Adipocyte (in vitro differentiated cells): ENCODE measurements around the gene PGK2.

Source experiments
- DNase-seq: peaks from one replicate; pipeline ENCODE4 v3.0.0-alpha.2; 2015; ENCODE audit warnings: low read depth
- H3K27me3 ChIP-seq: replicated peaks from 2 replicates; pipeline ENCODE4 v1.7.0; 2013; ENCODE audit warnings: mild to moderate bottlenecking, low read length, moderate library complexity; ENCODE audit not compliant: control insufficient read depth, insufficient read depth
- H3K36me3 ChIP-seq: 2 replicates; pipeline ENCODE4 v1.7.0; 2013; ENCODE audit warnings: low read length, mild to moderate bottlenecking, moderate library complexity; ENCODE audit not compliant: control insufficient read depth, insufficient read depth, severe bottlenecking
- H3K4me1 ChIP-seq: 2 replicates; pipeline ENCODE4 v1.7.0; 2013; ENCODE audit warnings: mild to moderate bottlenecking, low read length, moderate library complexity; ENCODE audit not compliant: control insufficient read depth, insufficient read depth
- H3K4me3 ChIP-seq: 2 replicates; pipeline ENCODE4 v1.7.0; 2013; ENCODE audit warnings: mild to moderate bottlenecking, low read length, moderate library complexity
- H3K9ac ChIP-seq: 2 replicates; pipeline ENCODE4 v1.7.0; 2013; ENCODE audit warnings: mild to moderate bottlenecking, low read length, moderate library complexity
- H3K9me3 ChIP-seq: 2 replicates; pipeline ENCODE4 v1.7.0; 2013; ENCODE audit warnings: mild to moderate bottlenecking, low read length, moderate library complexity; ENCODE audit not compliant: control insufficient read depth

Gene PGK2

GRCh38 chr6:49784272-49784671 lies 2.8 kb downstream of the PGK2 start:
- no peak overlapping the region for H3K9ac ChIP-seq
- H3K4me3 ChIP-seq: no peak overlapping the region
- H3K9me3 ChIP-seq: no peaks in the 10 kb centered on the region
- DNase-seq: no peak
- H3K27me3 ChIP-seq: no peaks in the 10 kb centered on the region
- no peaks in the 10 kb centered on the region for H3K36me3 ChIP-seq
- H3K4me1 ChIP-seq: no peaks in the 10 kb centered on the region

- no peaks in the 10 kb centered on the region for H3K9me3 ChIP-seq
- no peaks in the 10 kb centered on the region for H3K4me1 ChIP-seq
- DNase-seq: no peak
- H3K27me3 ChIP-seq: no peaks in the 10 kb centered on the region
- no peak overlapping the region for H3K9ac ChIP-seq
- no peaks in the 10 kb centered on the region for H3K36me3 ChIP-seq
- no peak overlapping the region for H3K4me3 ChIP-seq
These were observed 4.4 kb downstream of the PGK2 start for GRCh38 chr6:49782725-49783124.

- no peak overlapping the region for H3K4me3 ChIP-seq
- H3K36me3 ChIP-seq: no peaks in the 10 kb centered on the region
- no peaks in the 10 kb centered on the region for H3K4me1 ChIP-seq
- no peak overlapping the region for H3K9ac ChIP-seq
- no peaks in the 10 kb centered on the region for H3K9me3 ChIP-seq
- no peaks in the 10 kb centered on the region for H3K27me3 ChIP-seq
- no peak for DNase-seq
These were observed 4.8 kb downstream of the PGK2 start for GRCh38 chr6:49782293-49782692.

GRCh38 chr6:49776444-49776843 lies 10.6 kb downstream of the PGK2 start:
- DNase-seq: no peak
- Histone ChIP-seq H3K9ac (no peak overlapping the region), H3K27me3 (no peaks in the 10 kb centered on the region), H3K4me3 (no peak overlapping the region), H3K4me1 (no peaks in the 10 kb centered on the region), H3K9me3 (no peaks in the 10 kb centered on the region), H3K36me3 (no peaks in the 10 kb centered on the region)

GRCh38 chr6:49775043-49775442 lies 12.0 kb downstream of the PGK2 start:
- H3K27me3 ChIP-seq: no peaks in the 10 kb centered on the region

GRCh38 chr6:49772285-49772684 lies 14.8 kb downstream of the PGK2 start:
- Histone ChIP-seq H3K9ac (no peak overlapping the region), H3K36me3 (no peaks in the 10 kb centered on the region), H3K4me3 (no peak overlapping the region), H3K4me1 (no peaks in the 10 kb centered on the region), H3K27me3 (no peaks in the 10 kb centered on the region), H3K9me3 (no peaks in the 10 kb centered on the region)
- DNase-seq: no peak

More at GRCh38 chr6:49775043-49775442, 12.0 kb downstream of the PGK2 start:
- Histone ChIP-seq H3K4me3 (no peak overlapping the region), H3K9ac (no peak overlapping the region), H3K4me1 (no peaks in the 10 kb centered on the region), H3K36me3 (no peaks in the 10 kb centered on the region), H3K9me3 (no peaks in the 10 kb centered on the region)
- no peak for DNase-seq

GRCh38 chr6:49766762-49767161 lies 20.3 kb downstream of the PGK2 start:
- no peaks in the 10 kb centered on the region for H3K9me3 ChIP-seq

GRCh38 chr6:49764571-49765236 lies 22.4 kb downstream of the PGK2 start:
- no peaks in the 10 kb centered on the region for H3K9me3 ChIP-seq
- H3K27me3 ChIP-seq: no peaks in the 10 kb centered on the region
- DNase-seq: no peak
- H3K4me1 ChIP-seq: peaks cover 13% of the 10 kb centered on the region
- H3K9ac ChIP-seq: no peak overlapping the region
- H3K4me3 ChIP-seq: no peak overlapping the region
- no peaks in the 10 kb centered on the region for H3K36me3 ChIP-seq

More at GRCh38 chr6:49766762-49767161, 20.3 kb downstream of the PGK2 start:
- DNase-seq: no peak
- no peak overlapping the region for H3K4me3 ChIP-seq
- no peaks in the 10 kb centered on the region for H3K36me3 ChIP-seq
- H3K27me3 ChIP-seq: no peaks in the 10 kb centered on the region
- H3K9ac ChIP-seq: no peak overlapping the region
- H3K4me1 ChIP-seq: peaks cover 7% of the 10 kb centered on the region

GRCh38 chr6:49744259-49744658 lies 42.8 kb downstream of the PGK2 start, which contains the start of gene CRISP3:
TSS of gene CRISP3 (minus strand) at chr6:49744388. CDS start at chr6:49744367, 21 bp downstream.
- Histone ChIP-seq H3K27me3 (no peaks in the 10 kb centered on the region), H3K36me3 (no peaks in the 10 kb centered on the region), H3K9ac (no peak within 1 kb of the TSS), H3K9me3 (no peaks in the 10 kb centered on the region), H3K4me1 (no peaks in the 10 kb centered on the region), H3K4me3 (no peak within 1 kb of the TSS)
- DNase-seq: no peak

GRCh38 chr6:49743429-49743828 lies 43.7 kb downstream of the PGK2 start:
- no peak overlapping the region for H3K9ac ChIP-seq
- no peaks in the 10 kb centered on the region for H3K36me3 ChIP-seq
- H3K4me1 ChIP-seq: no peaks in the 10 kb centered on the region
- H3K27me3 ChIP-seq: no peaks in the 10 kb centered on the region
- no peaks in the 10 kb centered on the region for H3K9me3 ChIP-seq
- H3K4me3 ChIP-seq: no peak overlapping the region
- DNase-seq: no peak

GRCh38 chr6:49739423-49739822 lies 47.7 kb downstream of the PGK2 start:
- no peaks in the 10 kb centered on the region for H3K4me1 ChIP-seq
- H3K36me3 ChIP-seq: no peaks in the 10 kb centered on the region
- no peak overlapping the region for H3K9ac ChIP-seq
- DNase-seq: no peak
- H3K27me3 ChIP-seq: no peaks in the 10 kb centered on the region
- no peaks in the 10 kb centered on the region for H3K9me3 ChIP-seq
- H3K4me3 ChIP-seq: no peak overlapping the region

- DNase-seq: no peak
- Histone ChIP-seq H3K9me3 (no peaks in the 10 kb centered on the region), H3K4me1 (no peaks in the 10 kb centered on the region), H3K27me3 (no peaks in the 10 kb centered on the region), H3K4me3 (no peak overlapping the region), H3K36me3 (no peaks in the 10 kb centered on the region), H3K9ac (no peak overlapping the region)
These were observed 51.0 kb downstream of the PGK2 start for GRCh38 chr6:49736017-49736508.
